ENCODE data around the gene PTPRE.

Gene PTPRE

GRCh38 chr10:127908106-127908958 lies 1.4 kb downstream of the PTPRE start:
- no peak for TF ChIP-seq CTCF (conservative IDR thresholded peaks at IDR 0.05; ENCODE audit: low read depth, low read length)
- no peak for DNase-seq (ENCODE audit: low read depth)
- H3K4me3 ChIP-seq (ENCODE audit: low read length) = peak overlapping the region; percentile 62

GRCh38 chr10:127908959-127909267 lies 2.0 kb downstream of the PTPRE start:
- no peak for TF ChIP-seq CTCF (conservative IDR thresholded peaks at IDR 0.05; ENCODE audit: low read depth, low read length)
- DNase-seq (ENCODE audit: low read depth) = no peak
- no peak overlapping the region for H3K4me3 ChIP-seq (ENCODE audit: low read length)

- no peak for DNase-seq (ENCODE audit: low read depth)
- no peak for TF ChIP-seq CTCF (conservative IDR thresholded peaks at IDR 0.05; ENCODE audit: low read depth, low read length)
- no peak overlapping the region for H3K4me3 ChIP-seq (ENCODE audit: low read length)
These were observed 3.0 kb downstream of the PTPRE start for GRCh38 chr10:127909716-127910463.

- DNase-seq (ENCODE audit: low read depth) = no peak
- TF ChIP-seq CTCF (conservative IDR thresholded peaks at IDR 0.05; ENCODE audit: low read depth, low read length) = no peak
- H3K4me3 ChIP-seq (ENCODE audit: low read length) = no peak overlapping the region
These were observed 3.5 kb downstream of the PTPRE start for GRCh38 chr10:127910464-127910770.

- H3K4me3 ChIP-seq (ENCODE audit: low read length) = no peak overlapping the region
- no peak for TF ChIP-seq CTCF (conservative IDR thresholded peaks at IDR 0.05; ENCODE audit: low read depth, low read length)
- DNase-seq (ENCODE audit: low read depth) = no peak
These were observed 4.4 kb downstream of the PTPRE start for GRCh38 chr10:127911218-127911866.

GRCh38 chr10:127911867-127912257 lies 5.0 kb downstream of the PTPRE start:
- no peak for TF ChIP-seq CTCF (conservative IDR thresholded peaks at IDR 0.05; ENCODE audit: low read depth, low read length)
- H3K4me3 ChIP-seq (ENCODE audit: low read length) = no peak overlapping the region
- no peak for DNase-seq (ENCODE audit: low read depth)

All from retinal pigment epithelial cell (primary cell).